Keratinocyte (primary cell): ENCODE results near the gene PRPSAP1. TPM values are rescaled to one million over a fixed set of nuclear protein-coding genes. Genes with fewer than 3 reads are reported as not detected.
"Not testable (repeated sequence)": the region's sequence is repeated elsewhere in the genome, so short reads cannot be mapped to it uniquely, and the experiment has no call there.

Experiments used
- DNase-seq: peaks from one replicate; pipeline ENCODE4 v3.0.0-alpha.2; 2011; ENCODE audit warnings: low read depth, missing footprints, low spot score
- FAIRE-seq: peaks from 2 replicates; lab custom pipeline; 2011; peaks lifted over from hg19 to GRCh38; lab: Jason Lieb, UNC
- H2AFZ ChIP-seq: 2 replicates; pipeline ENCODE4 v1.6.0; 2012; ENCODE audit warnings: low read length, control low read depth, inconsistent platforms; ENCODE audit not compliant: control insufficient read depth
- H3K27ac ChIP-seq: 2 replicates; pipeline ENCODE4 v1.5.1; 2011; ENCODE audit warnings: low read length; ENCODE audit not compliant: control insufficient read depth, insufficient read depth
- H3K27me3 ChIP-seq: 3 replicates; pipeline ENCODE4 v1.6.0; 2011; ENCODE audit warnings: low read length; ENCODE audit not compliant: control insufficient read depth, insufficient read depth; ENCODE audit errors: extremely low read depth
- H3K36me3 ChIP-seq, 2 experiments: 2 replicates in 1 of 2; 3 replicates in 1 of 2; pipeline ENCODE4 v1.5.1; 2011; ENCODE audit warnings: low read length in 2 of 2, mild to moderate bottlenecking in 1 of 2; ENCODE audit not compliant: control insufficient read depth in 2 of 2, insufficient read depth in 2 of 2; ENCODE audit errors: extremely low read depth in 1 of 2
- H3K4me1 ChIP-seq: 3 replicates; pipeline ENCODE4 v1.5.1; 2011; ENCODE audit warnings: low read length; ENCODE audit not compliant: control insufficient read depth, insufficient read depth; ENCODE audit errors: extremely low read depth
- H3K4me2 ChIP-seq: 3 replicates; pipeline ENCODE4 v1.6.0; 2011; ENCODE audit warnings: low read depth, low read length; ENCODE audit not compliant: control insufficient read depth, insufficient read depth; ENCODE audit errors: extremely low read depth
- H3K4me3 ChIP-seq, 3 experiments: fragments of 200-600 bp in 1 of 3; sonication (generic) in 1 of 3; 2 replicates in 2 of 3; 3 replicates in 1 of 3; pipeline ENCODE4 v1.5.1; 2011 to 2016; ENCODE audit warnings: low read length in 3 of 3, mild to moderate bottlenecking in 3 of 3, control low read depth in 2 of 3, inconsistent platforms in 1 of 3, low read depth in 1 of 3, mixed read lengths in 1 of 3, mixed run types in 1 of 3, moderate library complexity in 1 of 3; ENCODE audit not compliant: control insufficient read depth in 2 of 3, insufficient read depth in 2 of 3; ENCODE audit errors: extremely low read depth in 1 of 3
- H3K79me2 ChIP-seq: 2 replicates; pipeline ENCODE4 v1.6.0; 2012; ENCODE audit warnings: low read length; ENCODE audit not compliant: control insufficient read depth, insufficient read depth
- H3K9ac ChIP-seq: 3 replicates; pipeline ENCODE4 v1.6.0; 2011; ENCODE audit warnings: low read length; ENCODE audit not compliant: control insufficient read depth, insufficient read depth; ENCODE audit errors: extremely low read depth
- H3K9me1 ChIP-seq: 3 replicates; pipeline ENCODE4 v1.6.0; 2011; ENCODE audit warnings: low read length; ENCODE audit not compliant: control insufficient read depth, insufficient read depth; ENCODE audit errors: extremely low read depth
- H3K9me3 ChIP-seq: 2 replicates; pipeline ENCODE4 v1.5.1; 2012; ENCODE audit warnings: low read depth, low read length; ENCODE audit not compliant: control insufficient read depth
- H4K20me1 ChIP-seq: 3 replicates; pipeline ENCODE4 v1.6.0; 2011; ENCODE audit warnings: low read length; ENCODE audit not compliant: control insufficient read depth, insufficient read depth; ENCODE audit errors: extremely low read depth
- EZH2 ChIP-seq: IDR thresholded peaks from one replicate; pipeline ENCODE4 v1.6.1; 2012; ENCODE audit warnings: inconsistent platforms, mild to moderate bottlenecking, low read length, moderate library complexity
- dilution Hi-C: fragments of 300-500 bp; cut with MboI; formaldehyde crosslinking; loops from one replicate; pipeline ENCODE4 v1.7.0; 2020; ENCODE audit warnings: low sequenced_read_pairs; ENCODE audit not compliant: extremely low pct_ligation_motif_present
- polyA plus RNA-seq, 5 experiments: library from polyadenylated mRNA; depleted of rRNA in 3 of 5; stranded (reverse) in 3 of 5; stranded (forward) in 1 of 5; unstranded in 1 of 5; fragments of >200 nt; gene quantifications; 1 replicate in 1 of 5; 2 replicates in 3 of 5; 3 replicates in 1 of 5; pipeline versions ENCODE4 v1.2.1 to v1.2.3, GENCODE V29; 2011 to 2012; ENCODE audit warnings: missing spikeins in 2 of 5, low read depth in 1 of 5, low replicate concordance in 1 of 5
- TF ChIP-seq, protein P1 (sequence below), 3 experiments: IDR thresholded peaks in 1 of 3; conservative IDR thresholded peaks in 1 of 3; optimal IDR thresholded peaks in 1 of 3; 2 replicates in 2 of 3; 3 replicates in 1 of 3; pipeline versions ENCODE3 to v1.5.1; 2011; ENCODE audit warnings: low read length in 3 of 3, mild to moderate bottlenecking in 3 of 3, moderate library complexity in 2 of 3, control low read depth in 1 of 3, inconsistent platforms in 1 of 3; ENCODE audit not compliant: insufficient read depth in 2 of 3; ENCODE audit errors: extremely low read depth in 1 of 3

The PRPSAP1 gene
- polyA plus RNA-seq, 1 donor (not counting 4 experiments of a cell fraction or from before 2014, with no cell fraction given): 51.4 TPM

DNA sequence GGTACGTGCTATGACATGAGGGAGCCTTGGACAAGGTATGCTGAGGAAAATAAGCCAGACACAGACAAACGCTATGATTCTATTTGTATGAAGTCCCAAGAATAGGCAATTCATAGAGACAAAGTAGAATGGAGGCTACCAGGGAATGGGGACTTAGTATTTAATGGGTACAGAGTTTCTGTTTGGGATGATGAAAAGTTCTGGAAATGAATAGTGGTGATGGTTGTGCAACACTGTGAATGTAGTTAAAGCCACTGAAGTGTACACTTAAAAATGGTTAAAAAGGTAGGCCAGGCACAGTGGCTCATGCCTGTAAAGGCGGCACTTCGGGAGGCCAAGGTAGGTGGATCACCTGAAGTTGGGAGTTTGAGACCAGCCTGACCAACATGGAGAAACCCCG lies 3.3 kb downstream of the PRPSAP1 start:
- Histone ChIP-seq H3K9me1 (no peaks in the 10 kb centered on the region), H3K27ac (no peak overlapping the region), H3K4me1 (peaks cover 16% of the 10 kb centered on the region), H3K79me2 (peaks cover 23% of the 10 kb centered on the region), H3K9me3 (no peaks in the 10 kb centered on the region), H3K36me3 (peaks cover 0 to 14% of the 10 kb centered on the region in 2 experiments), H3K9ac (no peak overlapping the region), H3K27me3 (no peaks in the 10 kb centered on the region), H4K20me1 (no peaks in the 10 kb centered on the region), H3K4me2 (no peak overlapping the region), H3K4me3 (no peak overlapping the region), H2AFZ (no peak overlapping the region)
- dilution Hi-C loops: no loop called here
- FAIRE-seq (no peak), DNase-seq (no peak)
- TF ChIP-seq EZH2: no peak
- TF ChIP-seq, protein P1, sequence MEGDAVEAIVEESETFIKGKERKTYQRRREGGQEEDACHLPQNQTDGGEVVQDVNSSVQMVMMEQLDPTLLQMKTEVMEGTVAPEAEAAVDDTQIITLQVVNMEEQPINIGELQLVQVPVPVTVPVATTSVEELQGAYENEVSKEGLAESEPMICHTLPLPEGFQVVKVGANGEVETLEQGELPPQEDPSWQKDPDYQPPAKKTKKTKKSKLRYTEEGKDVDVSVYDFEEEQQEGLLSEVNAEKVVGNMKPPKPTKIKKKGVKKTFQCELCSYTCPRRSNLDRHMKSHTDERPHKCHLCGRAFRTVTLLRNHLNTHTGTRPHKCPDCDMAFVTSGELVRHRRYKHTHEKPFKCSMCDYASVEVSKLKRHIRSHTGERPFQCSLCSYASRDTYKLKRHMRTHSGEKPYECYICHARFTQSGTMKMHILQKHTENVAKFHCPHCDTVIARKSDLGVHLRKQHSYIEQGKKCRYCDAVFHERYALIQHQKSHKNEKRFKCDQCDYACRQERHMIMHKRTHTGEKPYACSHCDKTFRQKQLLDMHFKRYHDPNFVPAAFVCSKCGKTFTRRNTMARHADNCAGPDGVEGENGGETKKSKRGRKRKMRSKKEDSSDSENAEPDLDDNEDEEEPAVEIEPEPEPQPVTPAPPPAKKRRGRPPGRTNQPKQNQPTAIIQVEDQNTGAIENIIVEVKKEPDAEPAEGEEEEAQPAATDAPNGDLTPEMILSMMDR (optimal IDR thresholded peaks at IDR 0.05 in 1 of 3, IDR thresholded peaks at IDR 0.05 in 1 of 3, conservative IDR thresholded peaks at IDR 0.05 in 1 of 3; ENCODE audit: extremely low read depth in 1 of 3, insufficient read depth in 2 of 3, low read length in 3 of 3): no peak

GRCh38 chr17:76346936-76347335 lies 6.8 kb downstream of the PRPSAP1 start:
- H2AFZ ChIP-seq, FAIRE-seq, H3K9me3 ChIP-seq, H3K4me2 ChIP-seq, DNase-seq, H4K20me1 ChIP-seq, H3K9ac ChIP-seq, H3K4me1 ChIP-seq, H3K4me3 ChIP-seq, H3K9me1 ChIP-seq, H3K27ac ChIP-seq, dilution Hi-C loops, H3K27me3 ChIP-seq: not testable (repeated sequence)
- H3K36me3 ChIP-seq: peaks cover 8 to 19% of the 10 kb centered on the region in 2 experiments
- H3K79me2 ChIP-seq: peaks cover 13% of the 10 kb centered on the region

- no peaks in the 10 kb centered on the region for H3K9me3 ChIP-seq
- no peaks in the 10 kb centered on the region for H3K9me1 ChIP-seq
- no peak overlapping the region for H3K4me3 ChIP-seq
- H3K4me2 ChIP-seq: no peak overlapping the region
- no peak for TF ChIP-seq EZH2
- TF ChIP-seq, protein P1 (optimal IDR thresholded peaks at IDR 0.05 in 1 of 3, IDR thresholded peaks at IDR 0.05 in 1 of 3, conservative IDR thresholded peaks at IDR 0.05 in 1 of 3; ENCODE audit: extremely low read depth in 1 of 3, insufficient read depth in 2 of 3, low read length in 3 of 3): no peak
- no peak overlapping the region for H3K27ac ChIP-seq
- H2AFZ ChIP-seq: no peak overlapping the region
- no peaks in the 10 kb centered on the region for H3K4me1 ChIP-seq
- peaks cover 3% of the 10 kb centered on the region for H3K79me2 ChIP-seq
- H3K27me3 ChIP-seq: no peaks in the 10 kb centered on the region
- FAIRE-seq (no peak), DNase-seq (no peak)
- no peak overlapping the region for H3K9ac ChIP-seq
- no peaks in the 10 kb centered on the region for H4K20me1 ChIP-seq
- dilution Hi-C loops: no loop called here
- H3K36me3 ChIP-seq: peaks cover 10 to 19% of the 10 kb centered on the region in 2 experiments
Observed at GRCh38 chr17:76345377-76345974, 8.2 kb downstream of the PRPSAP1 start.
